Glutamatergic neuron (in vitro differentiated cells): ENCODE data around the gene ANKRD28. TPM values are rescaled to one million over a fixed set of nuclear protein-coding genes. Genes with fewer than 3 reads are reported as not detected.
A peak's percentile ranks its signal among the peaks of the same experiment; 100 is the strongest.

Experiments
- DNase-seq: peaks from one replicate; pipeline ENCODE4 v3.0.0; 2022
- H3K27ac Mint-ChIP-seq: one replicate; pipeline ENCODE4 v1.8.0; 2020; ENCODE audit warnings: mild to moderate bottlenecking, mixed read lengths, inconsistent platforms; ENCODE audit not compliant: unreplicated experiment
- H3K27me3 Mint-ChIP-seq: one replicate; pipeline ENCODE4 v1.8.0; 2020; ENCODE audit warnings: mild to moderate bottlenecking, moderate library complexity, mixed read lengths, inconsistent platforms; ENCODE audit not compliant: unreplicated experiment
- H3K36me3 Mint-ChIP-seq: one replicate; pipeline ENCODE4 v1.8.0; 2020; ENCODE audit warnings: mild to moderate bottlenecking, mixed read lengths, inconsistent platforms; ENCODE audit not compliant: unreplicated experiment
- H3K4me1 Mint-ChIP-seq: one replicate; pipeline ENCODE4 v1.8.0; 2020; ENCODE audit warnings: mild to moderate bottlenecking, low read depth, mixed read lengths, inconsistent platforms; ENCODE audit not compliant: unreplicated experiment
- H3K4me3 Mint-ChIP-seq: one replicate; pipeline ENCODE4 v1.8.0; 2020; ENCODE audit warnings: mild to moderate bottlenecking, mixed read lengths, inconsistent platforms; ENCODE audit not compliant: unreplicated experiment
- H3K9me3 Mint-ChIP-seq: one replicate; pipeline ENCODE4 v1.8.0; 2020; ENCODE audit warnings: mild to moderate bottlenecking, moderate library complexity, mixed read lengths, inconsistent platforms; ENCODE audit not compliant: unreplicated experiment
- CTCF ChIP-seq: fragments of 200-600 bp; sonication (generic); IDR thresholded peaks from one replicate; pipeline ENCODE4 v1.5.0; 2021; ENCODE audit not compliant: partially characterized antibody, unreplicated experiment
- total RNA-seq: library from RNA; stranded (reverse); fragmentation: NEBNext Ultra II Directional; extraction: Animal tissue kit (Norgen Biotek cat#: 25700); gene quantifications from one replicate; pipeline ENCODE4 v1.2.1, GENCODE V29; 2021; ENCODE audit not compliant: unreplicated experiment

ANKRD28 gene
- total RNA-seq, 1 donor from 2014 or later: 84.3 TPM

DNA sequence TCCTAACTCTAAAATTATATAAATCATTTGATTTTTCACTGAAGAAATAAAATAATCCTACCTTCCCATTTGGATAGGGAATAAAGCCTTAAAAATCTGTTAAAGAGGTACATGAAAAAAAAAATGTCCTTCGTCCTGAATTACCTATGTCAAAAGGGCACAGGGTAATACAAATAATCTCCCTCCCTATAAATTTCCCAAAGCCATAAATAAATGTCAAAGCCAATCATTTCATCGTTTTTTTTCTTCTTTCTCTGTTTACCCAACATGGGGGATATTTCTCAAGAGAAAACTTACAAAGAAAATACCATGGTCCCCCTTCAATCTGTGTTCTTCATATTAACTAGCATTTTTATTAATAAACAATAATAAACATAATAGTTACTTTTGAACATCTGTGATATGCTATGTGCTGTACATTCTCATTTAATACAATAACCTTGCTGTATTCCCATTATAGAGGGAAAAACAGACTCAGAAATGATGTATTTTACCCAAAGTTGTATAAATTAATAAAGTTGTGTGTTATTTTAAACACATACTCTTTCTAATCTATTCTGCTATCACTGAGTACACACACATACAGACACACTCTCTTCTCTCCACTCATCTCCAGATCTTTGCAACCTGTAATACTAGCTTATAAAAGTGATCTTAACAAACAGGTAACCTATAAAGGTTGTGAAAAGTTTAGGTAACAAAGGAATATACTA is 910 bp upstream of the ANKRD28 start:
- DNase-seq: no peak
- peaks cover 18% of the 10 kb centered on the region for H3K4me1 Mint-ChIP-seq
- H3K9me3 Mint-ChIP-seq: no peaks in the 10 kb centered on the region
- H3K36me3 Mint-ChIP-seq: no peaks in the 10 kb centered on the region
- no peaks in the 10 kb centered on the region for H3K27me3 Mint-ChIP-seq
- TF ChIP-seq CTCF: no peak
- no peak overlapping the region for H3K4me3 Mint-ChIP-seq
- peak overlapping the region; percentile 6 for H3K27ac Mint-ChIP-seq

GRCh38 chr3:15796771-15797641 is 773 bp downstream of the ANKRD28 start:
- peak overlapping the region; percentile 40 for H3K27ac Mint-ChIP-seq
- H3K4me3 Mint-ChIP-seq: peak overlapping the region; percentile 21
- TF ChIP-seq CTCF: no peak
- peaks cover 18% of the 10 kb centered on the region for H3K4me1 Mint-ChIP-seq
- H3K9me3 Mint-ChIP-seq: no peaks in the 10 kb centered on the region
- no peaks in the 10 kb centered on the region for H3K27me3 Mint-ChIP-seq
- H3K36me3 Mint-ChIP-seq: no peaks in the 10 kb centered on the region
- no peak for DNase-seq

- Mint-ChIP-seq H3K4me1 (peaks cover 18% of the 10 kb centered on the region), H3K4me3 (no peak overlapping the region), H3K27ac (peak overlapping the region; percentile 25), H3K9me3 (no peaks in the 10 kb centered on the region), H3K36me3 (no peaks in the 10 kb centered on the region), H3K27me3 (no peaks in the 10 kb centered on the region)
- TF ChIP-seq CTCF: no peak
- no peak for DNase-seq
Observed at GRCh38 chr3:15796331-15796730, 1.4 kb downstream of the ANKRD28 start.

GRCh38 chr3:15795651-15796308 is 2.0 kb downstream of the ANKRD28 start:
- Mint-ChIP-seq H3K9me3 (no peaks in the 10 kb centered on the region), H3K27me3 (no peaks in the 10 kb centered on the region), H3K36me3 (no peaks in the 10 kb centered on the region), H3K4me1 (peaks cover 18% of the 10 kb centered on the region), H3K4me3 (no peak overlapping the region), H3K27ac (no peak overlapping the region)
- no peak for DNase-seq
- no peak for TF ChIP-seq CTCF
